ENCODE results near the gene SNRNP35. TPM values are rescaled to one million over a fixed set of nuclear protein-coding genes. Genes with fewer than 3 reads are reported as not detected.

The SNRNP35 gene
- total RNA-seq, 4 donors from 2014 or later, result 23.4 to 64.4 (median 33.2) TPM

DNA sequence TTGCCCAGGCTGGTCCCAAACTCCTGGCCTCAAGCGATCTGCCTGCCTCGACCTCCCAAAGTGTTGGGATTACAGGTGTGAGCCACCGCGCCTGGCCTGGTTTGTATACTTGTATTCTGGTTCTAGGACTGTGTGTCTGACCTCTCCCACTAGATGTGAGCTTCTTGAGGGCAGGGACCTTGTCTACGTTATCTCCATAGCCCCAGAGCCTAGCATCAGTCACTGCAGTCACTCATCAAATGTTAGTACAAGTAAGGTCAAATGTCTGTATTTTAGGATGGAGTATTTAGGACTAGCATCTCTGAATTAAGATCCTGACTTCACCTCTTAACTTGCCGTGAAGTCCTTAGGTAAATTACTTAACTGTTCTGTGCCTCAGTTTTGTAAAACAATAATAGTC is 24.3 kb upstream of the SNRNP35 start:
- H3K36me3 ChIP-seq, result peaks cover 0 to 7% (median 0%) of the 10 kb centered on the region in 3 donors
- peak overlapping the region in 2 of 4 donors; percentile 16 to 95 for H3K27ac ChIP-seq
- H3K27me3 ChIP-seq, result no peaks in the 10 kb centered on the region
- H3K4me3 ChIP-seq, result peak overlapping the region in 2 of 4 donors; percentile 13 to 16
- peaks cover 0 to 21% (median 5%) of the 10 kb centered on the region in 4 donors for H3K4me1 ChIP-seq
- H3K9me3 ChIP-seq, result no peaks in the 10 kb centered on the region
- TF ChIP-seq, protein P1, sequence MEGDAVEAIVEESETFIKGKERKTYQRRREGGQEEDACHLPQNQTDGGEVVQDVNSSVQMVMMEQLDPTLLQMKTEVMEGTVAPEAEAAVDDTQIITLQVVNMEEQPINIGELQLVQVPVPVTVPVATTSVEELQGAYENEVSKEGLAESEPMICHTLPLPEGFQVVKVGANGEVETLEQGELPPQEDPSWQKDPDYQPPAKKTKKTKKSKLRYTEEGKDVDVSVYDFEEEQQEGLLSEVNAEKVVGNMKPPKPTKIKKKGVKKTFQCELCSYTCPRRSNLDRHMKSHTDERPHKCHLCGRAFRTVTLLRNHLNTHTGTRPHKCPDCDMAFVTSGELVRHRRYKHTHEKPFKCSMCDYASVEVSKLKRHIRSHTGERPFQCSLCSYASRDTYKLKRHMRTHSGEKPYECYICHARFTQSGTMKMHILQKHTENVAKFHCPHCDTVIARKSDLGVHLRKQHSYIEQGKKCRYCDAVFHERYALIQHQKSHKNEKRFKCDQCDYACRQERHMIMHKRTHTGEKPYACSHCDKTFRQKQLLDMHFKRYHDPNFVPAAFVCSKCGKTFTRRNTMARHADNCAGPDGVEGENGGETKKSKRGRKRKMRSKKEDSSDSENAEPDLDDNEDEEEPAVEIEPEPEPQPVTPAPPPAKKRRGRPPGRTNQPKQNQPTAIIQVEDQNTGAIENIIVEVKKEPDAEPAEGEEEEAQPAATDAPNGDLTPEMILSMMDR (IDR thresholded peaks at IDR 0.05), result no peak
- no peak for TF ChIP-seq POLR2A (IDR thresholded peaks at IDR 0.05)
- DNase-seq, result no peak

GRCh38 chr12:123435636-123436016 is 22.3 kb upstream of the SNRNP35 start:
- H3K27ac ChIP-seq, result peak overlapping the region; percentile 73 to 95 (median 78)
- H3K9me3 ChIP-seq, result no peaks in the 10 kb centered on the region
- peaks cover 0 to 21% (median 5%) of the 10 kb centered on the region in 4 donors for H3K4me1 ChIP-seq
- peak overlapping the region; percentile 69 to 88 (median 79) for H3K4me3 ChIP-seq
- H3K36me3 ChIP-seq, result no peaks in the 10 kb centered on the region
- H3K27me3 ChIP-seq, result no peaks in the 10 kb centered on the region
- no peak for DNase-seq
- TF ChIP-seq, protein P1 (IDR thresholded peaks at IDR 0.05), result no peak
- no peak for TF ChIP-seq POLR2A (IDR thresholded peaks at IDR 0.05)

DNA sequence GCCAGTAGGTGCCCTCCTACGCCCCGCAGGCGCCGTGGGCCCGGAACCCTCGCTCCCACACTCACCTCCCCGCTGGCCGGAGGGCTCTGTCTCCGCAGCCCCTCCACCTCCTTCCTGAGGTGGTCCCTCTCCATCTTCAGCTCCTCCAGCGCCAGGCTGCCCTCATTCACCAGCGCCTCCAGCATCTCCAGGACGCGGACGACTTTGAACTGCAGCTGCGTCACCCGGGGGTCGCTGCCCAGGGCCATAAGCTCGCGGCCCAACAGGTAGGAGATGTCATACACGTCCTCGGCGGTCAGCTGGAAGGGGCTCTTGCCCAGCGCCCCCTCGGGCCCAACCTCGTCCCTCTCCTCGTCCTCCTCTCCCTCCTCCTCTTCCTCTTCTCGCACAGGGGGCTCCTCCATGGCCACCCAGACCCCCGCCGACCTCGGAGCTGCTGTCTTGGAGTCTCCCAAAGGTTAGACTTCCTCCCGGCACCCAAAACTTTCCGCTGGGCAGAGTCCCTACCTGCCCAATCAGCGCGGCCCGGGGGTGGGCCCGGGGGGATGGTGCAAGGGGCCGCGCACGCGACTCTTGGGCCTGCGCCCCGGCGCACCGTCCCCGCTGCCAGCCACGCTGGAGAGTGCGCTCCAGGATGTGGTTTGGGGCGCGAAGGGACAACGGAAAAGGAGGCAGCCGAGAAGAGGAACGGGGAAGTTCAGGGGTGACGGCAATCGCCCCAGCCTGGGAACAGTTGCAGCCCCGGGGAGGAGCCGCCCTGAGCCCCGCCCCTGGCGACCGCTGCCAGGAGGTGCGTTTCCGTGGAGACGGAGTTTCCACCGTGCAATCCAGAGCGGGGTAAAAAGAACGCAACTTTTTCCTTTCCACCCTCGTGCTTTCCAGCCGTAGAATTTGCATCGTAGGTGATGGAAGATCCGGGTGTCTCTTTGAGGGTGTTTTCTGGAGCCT is 21.6 kb upstream of the SNRNP35 start, which contains the start of gene RILPL2:
RILPL2 (minus strand) TSS at position 668 of the 948 bp plus-strand sequence; CDS start at position 404, 264 bp downstream.
- H3K27ac ChIP-seq, result peak within 1 kb of the TSS; percentile 73 to 95 (median 78)
- peak; percentile 88 to 96 (median 95) for DNase-seq
- peaks cover 0 to 21% (median 5%) of the 10 kb centered on the region in 4 donors for H3K4me1 ChIP-seq
- no peaks in the 10 kb centered on the region for H3K9me3 ChIP-seq
- peak within 1 kb of the TSS; percentile 69 to 88 (median 79) for H3K4me3 ChIP-seq
- H3K27me3 ChIP-seq, result no peaks in the 10 kb centered on the region
- H3K36me3 ChIP-seq, result no peaks in the 10 kb centered on the region
- TF ChIP-seq, protein P1 (IDR thresholded peaks at IDR 0.05), result peak in 3 of 6 experiments; percentile 21 to 29 (median 23)
- TF ChIP-seq POLR2A (IDR thresholded peaks at IDR 0.05), result peak in 1 of 2 donors; percentile 47

DNA sequence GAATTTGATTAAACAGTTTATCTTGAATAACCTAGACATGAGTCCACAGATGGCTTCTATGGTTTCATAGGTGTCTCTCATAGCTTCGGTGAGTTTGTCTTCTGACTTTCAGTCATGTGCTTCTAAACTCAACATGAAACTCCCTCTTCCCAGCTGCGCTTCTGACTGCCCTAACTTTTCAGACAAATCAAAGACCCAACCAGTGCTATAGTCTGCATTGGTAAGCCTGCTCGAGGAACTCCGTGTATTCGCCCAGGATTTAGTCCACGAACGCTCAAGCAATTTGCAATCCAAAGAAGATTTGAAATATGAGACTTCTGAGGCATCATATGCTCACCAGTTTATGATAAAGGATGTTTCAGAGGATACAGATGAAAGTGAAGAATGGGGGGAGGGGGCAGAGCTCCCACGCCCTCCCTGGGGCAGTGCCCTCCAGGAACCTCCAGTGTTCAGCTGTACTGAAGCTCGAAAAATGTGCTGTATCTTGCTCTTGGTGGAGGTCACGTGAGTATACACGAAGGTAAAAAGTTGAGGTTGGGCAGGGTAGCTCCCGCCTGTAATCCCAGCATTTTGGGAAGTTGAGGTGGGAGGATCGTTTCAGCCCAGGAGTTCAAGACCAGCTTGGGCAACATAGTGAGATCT is 16.3 kb upstream of the SNRNP35 start:
- H3K27ac ChIP-seq, result peak overlapping the region in 1 of 4 donors; percentile 65
- H3K27me3 ChIP-seq, result no peaks in the 10 kb centered on the region
- H3K9me3 ChIP-seq, result no peaks in the 10 kb centered on the region
- H3K4me3 ChIP-seq, result no peak overlapping the region
- TF ChIP-seq, protein P1 (IDR thresholded peaks at IDR 0.05), result no peak
- no peak for TF ChIP-seq POLR2A (IDR thresholded peaks at IDR 0.05)
- H3K4me1 ChIP-seq, result peaks cover 0 to 5% (median 2%) of the 10 kb centered on the region in 4 donors
- no peaks in the 10 kb centered on the region for H3K36me3 ChIP-seq
- no peak for DNase-seq

GRCh38 chr12:123442774-123443173 is 15.2 kb upstream of the SNRNP35 start:
- Histone ChIP-seq H3K27ac (no peak overlapping the region), H3K4me3 (no peak overlapping the region), H3K4me1 (peaks cover 0 to 5% (median 0%) of the 10 kb centered on the region in 4 donors), H3K27me3 (no peaks in the 10 kb centered on the region), H3K9me3 (no peaks in the 10 kb centered on the region), H3K36me3 (no peaks in the 10 kb centered on the region)
- DNase-seq, result no peak
- TF ChIP-seq, protein P1 (IDR thresholded peaks at IDR 0.05), result no peak
- TF ChIP-seq POLR2A (IDR thresholded peaks at IDR 0.05), result no peak

Measured in Peyer's patch (tissue), 4 donors.